WTC11 (cell line): Measurements from ENCODE around the gene ZNF317.
"Not testable (repeated sequence)": the region's sequence is repeated elsewhere in the genome, so short reads cannot be mapped to it uniquely, and the experiment has no call there.

Experiments
- SP1 ChIP-seq: sonication (generic); formaldehyde crosslinking; conservative IDR thresholded peaks from 2 replicates; pipeline ENCODE4 v1.8.1; 2022; ENCODE audit warnings: missing genetic modification reagents
- TF ChIP-seq, protein P1 (sequence below): sonication (generic); formaldehyde crosslinking; IDR thresholded peaks from 2 replicates; pipeline ENCODE4 v1.8.0; 2022; ENCODE audit warnings: mild to moderate bottlenecking, missing genetic modification reagents

DNA sequence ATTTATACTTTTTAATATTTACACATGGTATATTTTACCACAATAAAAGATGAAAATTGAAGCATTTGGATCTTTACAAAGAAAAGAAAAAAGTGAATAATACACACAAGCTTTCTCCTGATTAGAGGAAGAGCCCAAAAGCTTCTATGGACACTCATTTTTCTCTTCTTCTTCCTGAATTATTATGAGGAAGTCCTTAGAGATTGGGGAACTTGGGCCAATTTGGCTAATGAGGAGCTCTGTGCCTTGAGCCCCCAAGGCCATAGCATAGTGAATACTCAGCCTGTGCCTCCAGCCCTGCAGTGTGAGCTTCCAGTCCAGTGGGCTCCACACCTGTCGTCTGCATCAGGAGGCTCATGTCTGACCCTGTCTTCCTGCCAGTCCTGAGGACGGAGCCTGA lies 57.8 kb downstream of the ZNF317 start:
- TF ChIP-seq SP1 (CRISPR knock-in tag) = not testable (repeated sequence)
- TF ChIP-seq, protein P1, sequence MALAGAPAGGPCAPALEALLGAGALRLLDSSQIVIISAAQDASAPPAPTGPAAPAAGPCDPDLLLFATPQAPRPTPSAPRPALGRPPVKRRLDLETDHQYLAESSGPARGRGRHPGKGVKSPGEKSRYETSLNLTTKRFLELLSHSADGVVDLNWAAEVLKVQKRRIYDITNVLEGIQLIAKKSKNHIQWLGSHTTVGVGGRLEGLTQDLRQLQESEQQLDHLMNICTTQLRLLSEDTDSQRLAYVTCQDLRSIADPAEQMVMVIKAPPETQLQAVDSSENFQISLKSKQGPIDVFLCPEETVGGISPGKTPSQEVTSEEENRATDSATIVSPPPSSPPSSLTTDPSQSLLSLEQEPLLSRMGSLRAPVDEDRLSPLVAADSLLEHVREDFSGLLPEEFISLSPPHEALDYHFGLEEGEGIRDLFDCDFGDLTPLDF (CRISPR knock-in tag) = not testable (repeated sequence)
